Dermis blood vessel endothelial cell (primary cell): ENCODE measurements around the gene DHRSX. TPM values are rescaled to one million over a fixed set of nuclear protein-coding genes. Genes with fewer than 3 reads are reported as not detected.
"Not testable (repeated sequence)": the region's sequence is repeated elsewhere in the genome, so short reads cannot be mapped to it uniquely, and the experiment has no call there.

ENCODE experiments used
- DNase-seq: peaks from one replicate; pipeline ENCODE4 v3.0.0; 2010
- total RNA-seq: library from RNA; depleted of rRNA; stranded (reverse); fragments of >200 nt; gene quantifications from 2 replicates; pipeline ENCODE4 v1.2.3, GENCODE V29; 2014

The DHRSX gene
- total RNA-seq, 1 donor from 2014 or later = 25.2 TPM

GRCh38 chrX:2423899-2424298, 76.9 kb downstream of the DHRSX start:
- no peak for DNase-seq

- no peak for DNase-seq
These were observed 77.5 kb downstream of the DHRSX start for GRCh38 chrX:2423282-2423681.

GRCh38 chrX:2419418-2419817, 81.4 kb downstream of the DHRSX start:
- not testable (repeated sequence) for DNase-seq

DNA sequence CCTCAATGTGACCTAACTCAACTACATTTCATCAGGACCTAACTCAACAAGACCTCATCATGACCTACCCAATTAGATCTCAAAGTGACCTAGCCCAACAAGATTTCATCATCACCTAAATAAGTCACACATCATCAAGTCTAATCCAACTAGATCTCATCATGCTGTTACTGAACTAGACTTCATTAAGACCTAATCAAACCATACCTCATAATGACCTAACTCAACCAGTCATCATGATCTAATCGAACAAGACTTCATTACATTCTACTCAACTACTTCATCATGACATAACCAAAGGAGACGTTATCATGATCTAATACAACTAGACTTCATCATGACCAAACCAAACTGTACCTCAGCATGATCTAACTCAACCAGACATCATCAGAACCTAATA, 82.8 kb downstream of the DHRSX start:
- no peak for DNase-seq

GRCh38 chrX:2416851-2417604, 83.7 kb downstream of the DHRSX start:
- no peak for DNase-seq

GRCh38 chrX:2414384-2414783, 86.4 kb downstream of the DHRSX start:
- no peak for DNase-seq

DNA sequence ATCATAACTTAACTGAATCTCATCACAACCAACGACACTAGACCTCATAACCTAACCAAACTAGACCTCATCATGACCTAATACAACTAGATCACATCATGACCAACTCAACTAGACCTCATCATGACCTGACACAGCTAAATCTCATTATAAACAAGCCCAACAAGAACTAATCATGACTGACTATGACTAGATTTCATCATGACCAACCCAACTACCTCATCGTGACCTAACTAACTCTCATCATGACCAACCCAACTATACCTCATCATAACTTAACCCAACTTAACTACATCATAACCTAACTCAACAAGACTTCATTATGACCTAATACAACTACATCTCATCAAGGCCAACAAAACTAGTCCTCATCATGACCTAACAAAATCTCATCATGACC, 86.8 kb downstream of the DHRSX start:
- no peak for DNase-seq

- no peak for DNase-seq
These were observed 88.6 kb downstream of the DHRSX start for GRCh38 chrX:2412131-2412530.

DNA sequence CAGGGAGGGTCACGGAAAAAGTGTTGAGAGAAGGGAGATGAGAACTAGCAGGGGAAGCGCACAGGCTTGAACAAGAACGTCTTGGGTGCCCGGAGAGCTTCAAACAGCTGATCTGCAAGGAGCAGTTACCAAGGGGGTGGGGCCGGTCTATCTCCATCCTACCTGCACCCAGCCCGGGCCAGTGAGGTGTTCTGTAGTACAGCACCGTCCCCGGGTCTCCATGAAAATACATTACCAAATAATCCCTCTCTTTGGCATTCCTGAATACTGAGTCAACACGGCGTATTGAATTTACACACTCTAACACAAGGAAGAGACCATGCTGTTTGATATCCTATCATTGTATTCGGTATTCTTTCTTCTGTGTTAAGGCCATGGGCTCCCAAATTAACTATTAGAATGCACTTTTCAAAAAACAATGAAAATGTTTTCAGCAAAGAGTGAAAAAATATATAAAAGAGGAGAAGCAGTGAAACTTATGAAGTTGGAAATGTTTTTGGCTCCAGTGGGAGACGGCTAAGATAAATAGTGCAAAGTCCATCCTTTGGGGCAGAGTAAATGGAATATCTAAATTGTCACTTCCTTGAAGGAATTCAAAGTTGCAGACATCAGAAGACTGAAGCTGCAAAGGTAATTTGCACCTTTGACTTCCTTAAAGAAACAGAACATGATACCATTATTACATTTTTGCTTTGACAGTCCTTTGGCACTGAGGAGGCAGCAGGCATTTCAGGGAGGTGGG, 90.3 kb downstream of the DHRSX start:
- peak; percentile 7 for DNase-seq

DNA sequence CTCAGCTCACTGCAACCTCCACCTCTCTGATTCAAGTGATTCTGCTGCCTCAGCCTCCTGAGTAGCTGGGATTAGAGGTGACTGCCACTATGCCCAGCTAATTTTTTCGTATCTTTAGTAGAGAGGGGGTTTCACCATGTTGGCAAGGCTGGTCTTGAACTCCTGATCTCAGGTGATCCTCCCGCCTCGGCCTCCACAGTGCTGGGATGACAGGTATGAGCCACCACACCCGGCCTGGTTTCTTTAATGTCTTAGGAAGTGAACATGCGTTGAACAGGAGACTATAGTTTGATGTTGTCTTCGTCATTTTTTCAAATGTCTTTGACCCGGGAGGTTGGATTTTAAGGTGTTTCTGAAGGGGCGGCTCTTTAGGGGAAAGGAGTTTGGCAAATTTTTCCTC, 91.0 kb downstream of the DHRSX start:
- DNase-seq = no peak

DNA sequence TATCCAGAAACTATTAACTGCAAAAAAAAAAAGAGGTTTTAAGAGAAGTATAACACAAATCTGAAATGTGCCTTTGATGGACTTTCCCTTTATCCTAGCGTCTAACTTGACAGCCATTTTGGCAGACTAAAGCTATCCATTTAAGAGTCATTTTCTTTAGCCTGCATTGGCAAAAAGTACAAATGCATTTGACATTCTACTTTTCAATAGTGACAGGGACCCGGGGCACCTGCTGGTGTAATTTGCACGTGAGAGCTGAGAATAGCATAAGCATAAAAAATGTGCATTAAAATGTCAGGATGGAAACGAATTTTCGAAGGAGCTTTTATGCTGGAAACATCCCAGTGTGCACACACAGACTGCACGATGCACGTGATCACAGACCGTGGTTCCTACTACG, 91.9 kb downstream of the DHRSX start:
- no peak for DNase-seq

DNA sequence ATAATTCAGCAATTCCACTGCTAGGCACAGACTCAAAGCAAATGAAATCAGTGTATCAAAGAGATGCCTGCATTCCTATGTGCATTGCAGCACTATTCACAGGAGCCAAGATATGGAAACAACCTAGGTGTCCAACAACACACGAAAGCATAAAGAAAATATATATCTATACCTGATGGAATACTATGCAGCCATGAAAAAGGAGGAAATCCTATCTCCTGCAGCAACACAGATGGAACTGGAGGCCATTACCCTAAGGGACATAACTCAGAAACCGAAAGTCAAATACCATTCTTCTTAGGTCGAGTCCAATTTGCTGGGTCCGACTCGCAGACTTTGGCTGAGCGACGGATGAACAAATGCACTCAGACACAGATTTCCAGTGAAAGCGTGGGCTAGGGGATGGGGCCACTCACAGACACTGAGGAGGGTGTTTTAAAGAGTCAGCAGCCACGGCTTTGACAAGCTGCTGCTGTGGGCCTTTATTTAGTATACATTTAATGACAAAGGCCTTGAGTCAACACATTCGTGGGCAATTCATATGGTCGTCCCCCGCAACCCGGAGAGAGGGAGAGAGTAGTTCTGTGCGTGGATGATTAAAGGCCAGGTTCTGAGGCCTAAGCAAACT, 93.8 kb downstream of the DHRSX start:
- no peak for DNase-seq

DNA sequence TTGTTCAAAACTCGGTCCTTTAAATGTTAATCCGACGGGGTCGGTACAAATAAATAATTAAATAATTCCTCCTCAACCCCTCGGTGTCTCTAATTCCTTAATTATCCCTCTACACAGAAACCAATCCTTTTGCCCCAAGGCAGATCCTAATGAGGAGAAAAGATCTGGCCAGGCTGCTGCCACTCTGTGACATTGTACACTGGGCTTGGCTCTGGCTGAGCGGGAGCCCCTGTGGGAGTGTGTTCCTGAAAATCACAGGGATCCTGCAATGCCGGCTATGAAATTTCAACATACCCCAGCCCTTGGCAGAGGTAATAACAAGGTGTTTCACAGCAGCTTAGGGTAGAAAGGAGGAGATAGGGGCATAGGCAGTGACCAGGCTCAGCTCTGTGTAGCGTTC, 96.0 kb downstream of the DHRSX start:
- DNase-seq = no peak

DNA sequence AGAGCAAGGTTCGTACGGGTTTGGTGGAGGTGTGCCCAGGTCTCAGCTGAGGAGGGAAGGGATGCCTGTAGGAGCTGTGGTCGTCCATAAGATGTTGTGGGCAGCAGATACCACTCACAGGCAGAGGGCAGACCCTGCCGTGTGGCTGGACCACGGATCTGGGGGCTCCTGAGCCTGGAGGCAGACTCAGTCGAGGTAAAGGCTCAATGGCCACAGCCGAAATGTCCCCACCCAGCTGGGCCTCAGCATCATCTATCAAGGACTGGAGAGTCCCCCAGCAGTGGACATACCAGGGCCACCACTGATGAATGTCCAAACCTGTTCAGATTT, 98.5 kb downstream of the DHRSX start:
- no peak for DNase-seq

- peak; percentile 75 for DNase-seq
These were observed 99.0 kb downstream of the DHRSX start for GRCh38 chrX:2401590-2402360.

DNA sequence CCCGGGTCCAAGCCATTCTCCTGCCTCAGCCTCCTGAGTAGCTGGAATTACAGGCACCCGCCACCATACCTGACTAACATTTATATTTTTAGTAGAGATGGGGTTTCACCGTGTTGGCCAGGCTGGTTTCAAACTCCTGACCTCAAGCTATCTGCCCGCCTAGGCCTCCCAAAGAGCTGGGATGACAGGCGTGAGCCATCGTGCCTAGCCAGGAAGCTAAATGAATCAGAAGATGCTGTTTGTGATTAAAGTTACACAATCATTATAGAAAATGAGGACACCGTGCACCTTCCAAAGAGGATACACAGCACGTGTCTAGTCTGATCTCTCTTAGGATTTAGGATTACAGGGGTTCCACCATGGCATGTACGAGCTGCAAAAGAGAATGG, 99.6 kb downstream of the DHRSX start:
- no peak for DNase-seq

GRCh38 chrX:2398064-2398656, 102.6 kb downstream of the DHRSX start:
- DNase-seq = peak; percentile 56

DNA sequence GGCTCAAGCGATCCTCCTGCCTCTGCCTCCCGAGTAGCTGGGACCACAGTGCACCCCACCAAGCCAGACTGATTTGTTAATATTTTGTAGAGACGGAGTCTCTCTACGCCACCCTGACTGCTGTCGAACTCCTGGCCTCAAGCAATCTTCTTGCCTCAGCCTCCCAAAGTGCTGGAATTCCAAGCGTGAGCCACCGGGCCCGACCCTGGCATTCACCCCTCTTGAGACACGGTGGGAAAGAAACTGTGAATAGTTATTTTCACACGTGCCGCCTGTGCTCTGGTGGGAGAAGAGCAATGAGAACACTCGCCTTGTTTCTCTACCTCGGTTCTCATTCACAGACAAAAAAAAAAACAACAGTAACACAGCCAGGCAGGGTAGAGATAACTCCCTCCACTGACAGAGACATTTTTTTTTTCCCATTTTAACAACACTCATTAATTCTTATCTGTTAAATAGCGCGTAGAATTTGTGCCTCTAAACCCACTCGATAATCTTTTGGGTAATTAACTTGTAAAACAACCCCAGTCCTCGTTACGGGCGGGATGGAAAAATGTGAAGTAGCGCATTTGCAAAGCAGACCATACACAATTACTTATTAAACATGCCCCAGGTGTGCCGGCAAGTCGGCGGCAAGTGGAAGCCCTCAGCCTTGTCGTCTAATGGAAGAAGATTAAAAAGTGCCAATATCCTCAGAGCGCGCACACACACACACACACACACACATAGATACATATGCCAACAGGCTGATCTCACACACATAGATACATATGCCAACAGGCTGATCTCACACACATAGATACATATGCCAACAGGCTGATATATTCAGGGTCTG, 103.3 kb downstream of the DHRSX start:
- no peak for DNase-seq

- no peak for DNase-seq
These were observed 105.3 kb downstream of the DHRSX start for GRCh38 chrX:2395261-2395992.

- DNase-seq = peak; percentile 68
These were observed 108.7 kb downstream of the DHRSX start for GRCh38 chrX:2391869-2392606.
